A673 (cell line): ENCODE data around the gene SLC25A43. TPM values are rescaled to one million over a fixed set of nuclear protein-coding genes. Genes with fewer than 3 reads are reported as not detected.
"Not testable (repeated sequence)": the region's sequence is repeated elsewhere in the genome, so short reads cannot be mapped to it uniquely, and the experiment has no call there.

Experiments
- BruUV-seq: library from RNA; stranded (reverse); fragments of 400-500 nt; replicated peaks from 2 replicates; lab custom pipeline; 2021; lab: Mats Ljungman, UMichigan
- CTCF ChIA-PET: fragments of 300-600 bp; sonication (Branson Sonifier 250); formaldehyde crosslinking; loops from one replicate; lab custom pipeline; 2022; ENCODE audit warnings: antibody characterized with exemption; lab: Charles Lee
- POLR2A ChIA-PET: fragments of 300-600 bp; sonication (Branson Sonifier 250); formaldehyde crosslinking; loops from one replicate; lab custom pipeline; 2022; ENCODE audit warnings: antibody characterized with exemption; ENCODE audit not compliant: low non-redundant PET; lab: Charles Lee
- DNase-seq: peaks from one replicate; pipeline ENCODE4 v3.0.0-alpha.2; 2015; ENCODE audit warnings: low spot score
- H3K27ac ChIP-seq: fragments of 200-600 bp; sonication (generic); 2 replicates; pipeline ENCODE4 v1.5.1; 2016; ENCODE audit warnings: mixed run types, low read depth, mild to moderate bottlenecking, mixed read lengths, antibody characterized with exemption, low read length; ENCODE audit not compliant: poor library complexity, severe bottlenecking
- H3K27me3 ChIP-seq: fragments of 200-600 bp; sonication (generic); replicated peaks from 2 replicates; pipeline ENCODE4 v1.6.1; 2017; ENCODE audit warnings: mixed run types, low read depth, mild to moderate bottlenecking, mixed read lengths, antibody characterized with exemption, low read length; ENCODE audit not compliant: insufficient read depth, poor library complexity
- H3K36me3 ChIP-seq: fragments of 200-600 bp; sonication (generic); 2 replicates; pipeline ENCODE4 v1.6.1; 2016; ENCODE audit warnings: mixed run types, mild to moderate bottlenecking, mixed read lengths, antibody characterized with exemption, low read length; ENCODE audit not compliant: insufficient read depth, poor library complexity, severe bottlenecking
- H3K4me1 ChIP-seq: fragments of 200-600 bp; sonication (generic); 2 replicates; pipeline ENCODE4 v1.6.1; 2017; ENCODE audit warnings: mixed run types, mild to moderate bottlenecking, mixed read lengths, antibody characterized with exemption, low read length; ENCODE audit not compliant: insufficient read depth, poor library complexity, severe bottlenecking
- H3K4me3 ChIP-seq: fragments of 200-600 bp; sonication (generic); 2 replicates; pipeline ENCODE4 v1.5.1; 2016; ENCODE audit warnings: low read depth, mixed run types, mild to moderate bottlenecking, mixed read lengths, low read length; ENCODE audit not compliant: poor library complexity, severe bottlenecking
- H3K9me3 ChIP-seq: fragments of 200-600 bp; sonication (generic); 2 replicates; pipeline ENCODE4 v1.6.1; 2016; ENCODE audit warnings: mixed run types, low read depth, mild to moderate bottlenecking, mixed read lengths, antibody characterized with exemption, low read length; ENCODE audit not compliant: poor library complexity, severe bottlenecking
- EZH2 ChIP-seq: fragments of 200-600 bp; sonication (generic); IDR thresholded peaks from 2 replicates; pipeline ENCODE4 v1.6.1; 2017; ENCODE audit warnings: borderline replicate concordance, low read depth, mild to moderate bottlenecking, mixed read lengths, antibody characterized with exemption, low read length; ENCODE audit not compliant: poor library complexity, severe bottlenecking
- intact Hi-C: fragments of 100-400 bp; cut with micrococcal nuclease; formaldehyde crosslinking; loops from one replicate; pipeline ENCODE4 v1.10.0; 2022; ENCODE audit not compliant: unreplicated experiment
- total RNA-seq: library from RNA; stranded (reverse); gene quantifications from 2 replicates; pipeline ENCODE4 v1.2.3, GENCODE V29; 2021
- TF ChIP-seq, protein P1 (sequence below): fragments of 300-800, 200-600 bp; sonication (generic); conservative IDR thresholded peaks from 2 replicates; pipeline ENCODE4 v1.5.1; 2017; ENCODE audit warnings: low read depth, mild to moderate bottlenecking, antibody characterized with exemption, low read length, moderate library complexity, mixed read lengths

The SLC25A43 gene
- total RNA-seq, 1 experiment from 2014 or later = 0.34 TPM

DNA sequence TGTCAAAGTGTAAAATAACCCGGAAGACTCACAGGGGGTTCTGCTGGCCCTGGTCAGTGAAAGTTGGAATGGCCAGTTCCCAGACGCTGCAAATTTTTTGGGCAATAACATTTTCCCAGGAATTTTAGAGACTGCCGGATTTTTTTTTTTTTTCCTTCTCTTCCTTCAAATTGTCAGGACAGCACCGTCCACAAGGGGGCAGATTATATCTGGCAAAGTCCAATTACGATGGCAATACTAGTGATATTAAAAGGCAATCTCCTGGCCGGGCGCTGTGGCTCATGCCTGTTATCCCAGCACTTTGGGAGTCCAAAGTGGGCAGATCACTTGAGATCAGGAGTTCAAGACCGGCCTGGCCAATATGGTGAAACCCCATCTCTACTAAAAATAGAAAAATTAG, 89.6 kb downstream of the SLC25A43 start:
- intact Hi-C loops = loop anchor here (5.0 kb wide), 1 partner anchor 244 kb away; no protein-coding TSS in a partner anchor
- BruUV-seq = no TSS peak
- peak; percentile 58 for DNase-seq
- H3K9me3 ChIP-seq = no peaks in the 10 kb centered on the region
- H3K4me3 ChIP-seq = no peak overlapping the region
- H3K4me1 ChIP-seq = no peaks in the 10 kb centered on the region
- H3K27me3 ChIP-seq = no peaks in the 10 kb centered on the region
- TF ChIP-seq, protein P1, sequence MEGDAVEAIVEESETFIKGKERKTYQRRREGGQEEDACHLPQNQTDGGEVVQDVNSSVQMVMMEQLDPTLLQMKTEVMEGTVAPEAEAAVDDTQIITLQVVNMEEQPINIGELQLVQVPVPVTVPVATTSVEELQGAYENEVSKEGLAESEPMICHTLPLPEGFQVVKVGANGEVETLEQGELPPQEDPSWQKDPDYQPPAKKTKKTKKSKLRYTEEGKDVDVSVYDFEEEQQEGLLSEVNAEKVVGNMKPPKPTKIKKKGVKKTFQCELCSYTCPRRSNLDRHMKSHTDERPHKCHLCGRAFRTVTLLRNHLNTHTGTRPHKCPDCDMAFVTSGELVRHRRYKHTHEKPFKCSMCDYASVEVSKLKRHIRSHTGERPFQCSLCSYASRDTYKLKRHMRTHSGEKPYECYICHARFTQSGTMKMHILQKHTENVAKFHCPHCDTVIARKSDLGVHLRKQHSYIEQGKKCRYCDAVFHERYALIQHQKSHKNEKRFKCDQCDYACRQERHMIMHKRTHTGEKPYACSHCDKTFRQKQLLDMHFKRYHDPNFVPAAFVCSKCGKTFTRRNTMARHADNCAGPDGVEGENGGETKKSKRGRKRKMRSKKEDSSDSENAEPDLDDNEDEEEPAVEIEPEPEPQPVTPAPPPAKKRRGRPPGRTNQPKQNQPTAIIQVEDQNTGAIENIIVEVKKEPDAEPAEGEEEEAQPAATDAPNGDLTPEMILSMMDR = peak; percentile 66
- TF ChIP-seq EZH2 = no peak
- ChIA-PET POLR2A (no interaction called here), CTCF (interaction anchor here (1.0 kb wide), 1 partner anchor 241 kb away, joined by 3 read pairs; no protein-coding TSS in a partner anchor)
- H3K36me3 ChIP-seq = no peaks in the 10 kb centered on the region
- H3K27ac ChIP-seq = no peak overlapping the region

DNA sequence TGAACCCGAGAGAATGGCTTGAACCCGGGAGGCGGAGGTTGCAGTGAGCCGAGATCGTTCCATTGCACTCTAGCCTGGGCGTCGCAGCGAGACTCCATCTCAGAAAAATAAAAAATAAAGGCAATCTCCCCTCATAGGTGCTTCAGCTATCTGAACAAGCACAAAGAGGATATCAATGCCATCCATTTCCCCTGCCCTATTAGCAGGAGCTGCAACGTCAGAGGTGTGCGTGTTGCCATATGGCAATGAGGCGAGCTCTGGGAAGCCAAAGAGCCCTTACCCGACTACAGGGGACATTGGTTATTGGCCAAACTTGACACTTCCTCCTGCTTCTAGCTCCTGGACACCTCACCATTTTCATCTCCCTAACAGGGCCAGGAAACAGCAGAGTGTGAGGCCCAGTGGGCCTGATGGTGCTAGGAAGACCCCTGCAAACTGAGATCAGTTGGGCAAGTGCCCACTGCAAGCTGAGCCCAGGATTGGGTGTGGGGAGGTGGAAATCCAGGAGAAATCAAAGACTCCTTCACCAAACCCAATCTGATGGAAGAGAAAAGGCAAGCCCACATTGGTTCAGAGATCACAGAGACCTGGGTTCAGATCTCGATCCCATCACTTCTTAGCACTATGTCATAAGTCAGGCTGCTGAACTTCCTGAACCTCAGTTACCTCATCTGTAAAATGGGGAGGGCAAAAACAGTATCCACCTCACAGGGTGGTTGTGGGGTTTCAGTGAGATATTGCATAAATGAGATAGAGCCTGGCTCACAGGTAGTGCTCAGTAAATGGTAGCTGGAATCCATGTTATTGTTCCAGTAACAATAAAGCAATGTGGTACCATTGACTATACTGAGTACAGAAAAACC, 90.3 kb downstream of the SLC25A43 start:
- POLR2A ChIA-PET = no interaction called here
- no peak for TF ChIP-seq EZH2
- TF ChIP-seq, protein P1 = no peak
- intact Hi-C loops = loop anchor here (5.0 kb wide), 1 partner anchor 243 kb away; no protein-coding TSS in a partner anchor

DNA sequence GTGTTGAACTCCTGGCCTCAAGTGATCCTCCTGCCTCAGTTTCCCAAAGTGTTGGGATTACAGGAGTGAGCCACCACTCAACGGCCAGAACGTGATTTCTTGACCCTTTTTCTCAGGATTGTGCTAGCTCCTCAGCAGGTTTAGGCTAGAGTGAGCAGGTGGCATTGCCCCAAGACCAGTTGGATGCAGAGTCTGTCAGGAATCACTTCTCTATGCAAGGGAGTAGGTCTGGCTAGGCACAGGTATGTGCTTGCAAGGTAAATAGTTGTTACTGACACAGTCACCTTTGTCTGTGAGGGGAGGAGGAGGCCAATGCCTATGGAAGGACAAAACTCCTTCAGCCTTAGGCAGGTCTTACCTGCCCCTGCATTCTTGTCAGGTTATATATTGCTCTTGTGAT, 93.3 kb downstream of the SLC25A43 start:
- no TSS peak for BruUV-seq
- Histone ChIP-seq H3K9me3 (no peaks in the 10 kb centered on the region), H3K36me3 (no peaks in the 10 kb centered on the region), H3K27me3 (no peaks in the 10 kb centered on the region), H3K4me1 (no peaks in the 10 kb centered on the region), H3K4me3 (no peak overlapping the region), H3K27ac (no peak overlapping the region)
- TF ChIP-seq EZH2 = no peak
- TF ChIP-seq, protein P1 = no peak
- ChIA-PET CTCF (no interaction called here), POLR2A (no interaction called here)
- intact Hi-C loops = no loop called here
- no peak for DNase-seq

More for the DNA sequence above, 90.3 kb downstream of the SLC25A43 start:
- DNase-seq = no peak
- CTCF ChIA-PET = interaction anchor here (1.0 kb wide), 1 partner anchor 240 kb away, joined by 3 read pairs; no protein-coding TSS in a partner anchor
- H3K27me3 ChIP-seq = no peaks in the 10 kb centered on the region
- no peak overlapping the region for H3K27ac ChIP-seq
- no TSS peak for BruUV-seq
- no peaks in the 10 kb centered on the region for H3K4me1 ChIP-seq
- H3K9me3 ChIP-seq = no peaks in the 10 kb centered on the region
- no peaks in the 10 kb centered on the region for H3K36me3 ChIP-seq
- no peak overlapping the region for H3K4me3 ChIP-seq

DNA sequence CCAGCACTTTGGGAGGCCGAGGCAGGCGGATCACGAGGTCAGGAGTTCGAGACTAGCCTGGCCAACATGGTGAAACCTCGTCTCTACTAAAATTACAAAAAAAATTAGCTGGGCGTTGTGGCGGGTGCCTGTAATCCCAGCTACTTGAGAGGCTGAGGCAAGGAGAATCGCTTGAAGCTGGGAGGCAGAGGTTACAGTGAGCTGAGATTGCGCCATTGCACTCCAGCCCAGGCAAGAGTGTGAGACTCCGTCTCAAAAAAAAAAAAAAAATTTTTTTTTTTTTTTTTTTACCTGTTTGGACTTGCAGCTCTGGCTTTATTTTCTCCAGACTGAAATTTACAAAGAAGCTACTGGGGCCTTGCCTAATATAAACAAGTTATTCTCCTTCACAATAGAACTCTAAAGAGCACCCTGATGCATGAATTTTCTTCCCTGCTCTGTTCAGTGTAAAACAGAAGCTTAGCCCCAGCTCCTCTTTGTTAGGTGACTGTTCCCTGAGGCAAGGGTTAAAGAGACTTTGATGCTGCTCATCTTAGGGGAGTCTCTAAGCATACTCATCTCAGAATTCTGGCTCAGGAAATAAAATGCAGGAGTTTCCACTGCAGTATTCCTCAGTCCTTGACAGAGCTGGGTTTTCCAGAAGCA, 94.8 kb downstream of the SLC25A43 start:
- H3K4me1 ChIP-seq, H3K27me3 ChIP-seq, POLR2A ChIA-PET, H3K36me3 ChIP-seq, intact Hi-C loops, BruUV-seq, CTCF ChIA-PET, H3K27ac ChIP-seq, DNase-seq, H3K9me3 ChIP-seq, H3K4me3 ChIP-seq: not testable (repeated sequence)
